Esophagus squamous epithelium (tissue), 5 donors: Measurements from ENCODE around the gene RARG. TPM values are rescaled to one million over a fixed set of nuclear protein-coding genes. Genes with fewer than 3 reads are reported as not detected.

Experiments
- DNase-seq: peaks from one replicate; lab custom pipeline; 2025; lab: John Stamatoyannopoulos, UW
- H3K27ac ChIP-seq, 4 donors: fragments of 200-600 bp; sonication (generic); one replicate each; pipeline ENCODE4 v1.5.1; 2016 to 2019; ENCODE audit warnings: mild to moderate bottlenecking in 1 of 4
- H3K27me3 ChIP-seq, 4 donors: fragments of 200-600 bp; sonication (generic); 1 replicate in 3 of 4; 2 replicates in 1 of 4; pipeline versions ENCODE4 v1.5.1 to v1.6.0; 2017 to 2021; ENCODE audit warnings: antibody characterized with exemption in 1 of 4
- H3K36me3 ChIP-seq, 3 donors: fragments of 200-600 bp; sonication (generic); one replicate each; pipeline ENCODE4 v1.5.1; 2016 to 2019
- H3K4me1 ChIP-seq, 3 donors: fragments of 200-600 bp; sonication (generic); one replicate each; pipeline ENCODE4 v1.5.1; 2017 to 2019
- H3K4me3 ChIP-seq, 4 donors: fragments of 200-600 bp; sonication (generic); 1 replicate in 3 of 4; 2 replicates in 1 of 4; pipeline ENCODE4 v1.5.1; 2016 to 2019; ENCODE audit warnings: mild to moderate bottlenecking in 2 of 4, moderate library complexity in 1 of 4
- H3K9me3 ChIP-seq, 3 donors: fragments of 200-600 bp; sonication (generic); one replicate each; pipeline ENCODE4 v1.5.1; 2016 to 2019
- CTCF ChIP-seq, 6 experiments: fragments of 450-650 bp in 4 of 6; fragments of 200-600 bp in 2 of 6; sonication (generic) in 2 of 6; IDR thresholded peaks; one replicate each; pipeline ENCODE4 v1.5.1; 2016 to 2019; ENCODE audit warnings: antibody characterized with exemption in 6 of 6, mild to moderate bottlenecking in 4 of 6, moderate library complexity in 4 of 6
- POLR2A ChIP-seq, 4 donors: fragments of 450-650 bp; IDR thresholded peaks; one replicate each; pipeline ENCODE4 v1.6.1; 2017; ENCODE audit warnings: antibody characterized with exemption in 4 of 4, mild to moderate bottlenecking in 4 of 4, moderate library complexity in 3 of 4
- WGBS, 2 donors: methylation state at CpG; one replicate each; pipeline ENCODE4 v1.1.5; 2018; 5-methylcytosine and 5-hydroxymethylcytosine counted together
- intact Hi-C: fragments of 100-400 bp; cut with DNase I; formaldehyde crosslinking; loops from one replicate; pipeline ENCODE4 v1.15.0; 2022
- total RNA-seq, 4 donors: library from RNA; depleted of rRNA; stranded (reverse); fragments of >200 nt; gene quantifications; one replicate each; pipeline ENCODE4 v1.1.0, GENCODE V29; 2016
- donor health status: DM: yes; HTN: yes; CAD: no.

RARG gene
- total RNA-seq, 4 donors from 2014 or later, result 98.0 to 171 (median 125) TPM

GRCh38 chr12:53174881-53175491 is 57.0 kb downstream of the RARG start:
- H3K36me3 ChIP-seq, result peaks cover 0 to 37% (median 4%) of the 10 kb centered on the region in 3 donors
- H3K9me3 ChIP-seq, result no peaks in the 10 kb centered on the region
- no peaks in the 10 kb centered on the region for H3K27me3 ChIP-seq
- TF ChIP-seq CTCF (IDR thresholded peaks at IDR 0.05) (peak in 4 of 6 experiments; percentile 8 to 31 (median 19)), POLR2A (IDR thresholded peaks at IDR 0.05) (no peak)
- no peak overlapping the region for H3K4me3 ChIP-seq
- no peak overlapping the region for H3K27ac ChIP-seq
- WGBS, 2 donors, result 76 to 77% methylated on average over 4 of the region's 4 CpGs
- intact Hi-C loops, result no loop called here
- peaks cover 0 to 21% (median 8%) of the 10 kb centered on the region in 3 donors for H3K4me1 ChIP-seq
- no peak for DNase-seq

GRCh38 chr12:53173085-53173715 is 58.8 kb downstream of the RARG start:
- DNase-seq, result no peak
- Histone ChIP-seq H3K4me1 (peaks cover 0 to 8% (median 0%) of the 10 kb centered on the region in 3 donors), H3K9me3 (no peaks in the 10 kb centered on the region), H3K4me3 (no peak overlapping the region), H3K36me3 (peaks cover 0 to 50% (median 8%) of the 10 kb centered on the region in 3 donors), H3K27ac (no peak overlapping the region), H3K27me3 (no peaks in the 10 kb centered on the region)
- TF ChIP-seq CTCF (IDR thresholded peaks at IDR 0.05) (no peak), POLR2A (IDR thresholded peaks at IDR 0.05) (no peak)
- WGBS, 2 donors, result 86% methylated on average over 7 to 9 of the region's 10 CpGs
- intact Hi-C loops, result no loop called here

- 78 to 90% methylated on average over 3 to 8 of the region's 11 CpGs for WGBS, 2 donors
- H3K36me3 ChIP-seq, result peaks cover 0 to 57% (median 8%) of the 10 kb centered on the region in 3 donors
- H3K4me3 ChIP-seq, result no peak overlapping the region
- no peak overlapping the region for H3K27ac ChIP-seq
- H3K9me3 ChIP-seq, result no peaks in the 10 kb centered on the region
- TF ChIP-seq POLR2A (IDR thresholded peaks at IDR 0.05), result no peak
- no peak for TF ChIP-seq CTCF (IDR thresholded peaks at IDR 0.05)
- no peaks in the 10 kb centered on the region for H3K27me3 ChIP-seq
- intact Hi-C loops, result no loop called here
- H3K4me1 ChIP-seq, result peaks cover 0 to 8% (median 0%) of the 10 kb centered on the region in 3 donors
- no peak for DNase-seq
These were observed 59.7 kb downstream of the RARG start for GRCh38 chr12:53172352-53172751.

GRCh38 chr12:53171725-53172329 is 60.2 kb downstream of the RARG start:
- no peaks in the 10 kb centered on the region for H3K27me3 ChIP-seq
- peaks cover 0 to 8% (median 0%) of the 10 kb centered on the region in 3 donors for H3K4me1 ChIP-seq
- TF ChIP-seq CTCF (IDR thresholded peaks at IDR 0.05), result no peak
- no peak for TF ChIP-seq POLR2A (IDR thresholded peaks at IDR 0.05)
- intact Hi-C loops, result no loop called here
- H3K4me3 ChIP-seq, result no peak overlapping the region
- WGBS, 2 donors, result 56 to 68% methylated on average over 8 to 10 of the region's 10 CpGs
- H3K36me3 ChIP-seq, result peaks cover 0 to 63% (median 8%) of the 10 kb centered on the region in 3 donors
- no peak for DNase-seq
- no peaks in the 10 kb centered on the region for H3K9me3 ChIP-seq
- H3K27ac ChIP-seq, result no peak overlapping the region
